Astrocyte (in vitro differentiated cells and primary cell): ENCODE results near the gene TIPRL.

ENCODE experiments used
- EZH2 ChIP-seq: IDR thresholded peaks from 2 replicates; pipeline ENCODE4 v1.6.1; 2012; ENCODE audit warnings: mild to moderate bottlenecking, low read length, inconsistent platforms; ENCODE audit not compliant: insufficient read depth
- TF ChIP-seq, protein P1 (sequence below): IDR thresholded peaks from 2 replicates; pipeline ENCODE4 v1.5.1; 2011; ENCODE audit warnings: low read depth, mild to moderate bottlenecking, inconsistent platforms, low read length, moderate library complexity; ENCODE audit not compliant: insufficient read depth

DNA sequence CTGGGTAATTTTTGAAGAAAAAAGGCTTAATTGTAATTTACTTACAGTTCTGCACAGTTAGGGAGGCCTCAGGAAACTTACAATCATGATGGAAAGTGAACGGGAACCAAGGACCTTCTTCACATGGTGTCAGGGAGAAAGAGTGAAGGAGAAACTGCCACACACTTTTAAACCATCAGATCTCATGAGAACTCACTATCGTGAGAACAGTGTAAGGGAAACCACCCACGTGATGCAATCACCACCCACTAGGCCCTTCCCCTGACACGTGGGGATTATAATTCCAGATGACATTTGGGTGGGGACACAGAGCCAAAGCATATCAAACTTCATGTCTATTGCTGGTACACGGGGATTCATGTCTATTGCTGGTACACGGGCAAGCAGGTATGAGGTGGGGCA, 41.7 kb downstream of the TIPRL start:
- TF ChIP-seq, protein P1, sequence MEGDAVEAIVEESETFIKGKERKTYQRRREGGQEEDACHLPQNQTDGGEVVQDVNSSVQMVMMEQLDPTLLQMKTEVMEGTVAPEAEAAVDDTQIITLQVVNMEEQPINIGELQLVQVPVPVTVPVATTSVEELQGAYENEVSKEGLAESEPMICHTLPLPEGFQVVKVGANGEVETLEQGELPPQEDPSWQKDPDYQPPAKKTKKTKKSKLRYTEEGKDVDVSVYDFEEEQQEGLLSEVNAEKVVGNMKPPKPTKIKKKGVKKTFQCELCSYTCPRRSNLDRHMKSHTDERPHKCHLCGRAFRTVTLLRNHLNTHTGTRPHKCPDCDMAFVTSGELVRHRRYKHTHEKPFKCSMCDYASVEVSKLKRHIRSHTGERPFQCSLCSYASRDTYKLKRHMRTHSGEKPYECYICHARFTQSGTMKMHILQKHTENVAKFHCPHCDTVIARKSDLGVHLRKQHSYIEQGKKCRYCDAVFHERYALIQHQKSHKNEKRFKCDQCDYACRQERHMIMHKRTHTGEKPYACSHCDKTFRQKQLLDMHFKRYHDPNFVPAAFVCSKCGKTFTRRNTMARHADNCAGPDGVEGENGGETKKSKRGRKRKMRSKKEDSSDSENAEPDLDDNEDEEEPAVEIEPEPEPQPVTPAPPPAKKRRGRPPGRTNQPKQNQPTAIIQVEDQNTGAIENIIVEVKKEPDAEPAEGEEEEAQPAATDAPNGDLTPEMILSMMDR, result no peak
- TF ChIP-seq EZH2, result no peak
